HG03108 (cell line): Measurements from ENCODE around the gene NPC2.
"Not testable (repeated sequence)": the region's sequence is repeated elsewhere in the genome, so short reads cannot be mapped to it uniquely, and the experiment has no call there.

ENCODE experiments used
- ATAC-seq: cut with Tn5 transposase; IDR thresholded peaks from one replicate; pipeline ENCODE4 v1.9.1; 2021; ENCODE audit warnings: moderate library complexity; ENCODE audit not compliant: unreplicated experiment

The NPC2 gene

DNA sequence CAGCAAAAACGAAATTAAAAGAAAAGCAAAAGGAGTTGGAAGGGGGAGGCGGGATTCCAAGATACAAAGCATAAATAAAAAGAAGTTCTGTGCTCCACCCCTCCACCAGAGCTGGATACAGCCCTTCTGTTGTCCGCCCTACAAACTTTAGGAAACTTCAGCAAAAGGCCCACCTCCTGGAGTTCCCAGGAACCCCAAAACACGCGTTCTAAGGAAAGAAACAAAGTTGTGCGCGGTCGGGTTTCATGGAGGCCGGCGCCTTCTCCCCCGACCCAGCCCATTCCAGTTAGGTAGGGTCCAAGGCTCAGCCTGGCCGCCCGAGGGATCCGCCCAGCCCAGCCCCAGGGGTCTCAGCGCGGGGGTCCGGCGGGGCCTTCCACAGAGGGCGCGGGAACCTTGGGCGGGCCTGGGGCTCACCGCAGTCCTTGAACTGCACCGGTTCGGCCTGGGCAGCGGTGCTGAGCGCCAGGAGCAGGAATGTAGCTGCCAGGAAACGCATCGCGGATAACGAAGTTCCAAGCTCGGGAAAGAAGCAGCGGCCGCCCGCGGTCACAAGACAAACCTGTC is at the start of gene NPC2:
TSS of gene NPC2 (minus strand) at position 530 of the 567 bp plus-strand sequence. CDS start at position 499, 31 bp downstream.
- ATAC-seq: peak; percentile 7

DNA sequence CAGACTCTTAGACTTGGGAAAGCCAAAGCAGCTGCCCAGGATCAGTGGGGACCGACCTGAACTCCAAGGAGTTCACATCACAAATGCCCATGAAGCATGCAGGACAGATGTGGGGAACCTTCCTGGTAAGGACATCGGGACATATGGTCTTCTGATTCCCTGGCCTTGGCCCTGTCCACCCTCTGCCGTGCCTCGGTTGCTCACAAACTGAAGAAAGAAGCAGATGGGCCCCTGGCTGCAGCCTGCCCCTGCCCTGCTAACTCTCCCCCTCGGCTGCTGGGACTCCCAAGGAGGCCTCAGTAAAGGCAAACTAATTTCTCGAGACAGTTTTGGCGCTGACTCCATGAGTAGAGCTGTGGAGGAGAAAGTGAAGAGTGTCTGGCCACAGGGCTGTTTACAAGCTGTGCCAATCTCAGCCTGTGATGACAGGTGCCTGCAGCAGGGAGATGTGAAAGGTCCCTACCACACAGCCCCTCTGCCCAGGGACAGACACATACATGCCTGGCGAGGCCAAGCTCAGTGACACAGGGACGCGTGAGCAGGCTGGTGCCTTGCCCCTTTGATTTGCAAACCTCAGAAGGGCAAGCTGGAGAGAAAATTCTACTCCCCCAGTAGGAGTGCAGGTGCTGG is 49.1 kb upstream of the NPC2 start:
- no peak for ATAC-seq

DNA sequence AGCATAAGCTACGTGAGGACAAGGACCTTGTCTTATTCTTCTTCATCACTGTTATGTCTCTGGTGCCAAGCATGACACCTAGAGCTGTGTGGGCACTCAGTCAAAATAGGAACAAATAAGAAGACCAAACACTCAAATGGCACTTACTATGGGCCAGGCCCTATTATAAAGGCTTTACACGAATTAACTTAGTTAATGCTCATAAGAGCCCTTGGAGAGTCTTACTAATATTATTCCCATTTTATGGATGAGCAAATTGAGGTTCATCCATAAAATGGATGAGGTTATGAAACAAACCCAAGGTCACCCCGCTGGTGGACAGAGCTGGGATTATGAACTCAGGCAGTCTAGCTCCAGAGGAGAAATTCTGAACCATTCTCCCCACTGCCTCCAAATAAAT is 48.1 kb upstream of the NPC2 start:
- no peak for ATAC-seq

DNA sequence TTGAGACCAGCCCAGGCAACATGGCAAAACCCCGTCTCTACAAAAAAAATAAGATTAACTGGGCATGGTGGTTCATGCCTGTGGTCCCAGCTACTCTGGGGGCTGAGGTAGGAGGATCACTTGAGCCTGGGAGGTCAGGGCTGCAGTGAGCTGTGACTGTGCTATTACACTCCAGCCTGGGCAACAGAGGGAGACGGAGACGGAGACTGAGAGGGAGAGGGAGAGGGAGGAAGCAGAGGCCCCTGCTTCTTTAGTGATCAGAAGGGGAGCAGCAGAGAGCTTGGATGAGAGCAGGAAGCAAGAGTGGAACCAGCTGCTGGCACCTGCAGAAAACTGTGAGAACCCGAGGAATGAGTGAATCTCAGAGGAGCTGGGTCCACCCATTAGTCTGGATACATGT is 46.4 kb upstream of the NPC2 start:
- no peak for ATAC-seq

- ATAC-seq: no peak
Measured at GRCh38 chr14:74538411-74539391, 45.6 kb upstream of the NPC2 start.

GRCh38 chr14:74536336-74536735 is 43.2 kb upstream of the NPC2 start:
- not testable (repeated sequence) for ATAC-seq

- ATAC-seq: no peak
Measured at GRCh38 chr14:74535756-74536325, 42.7 kb upstream of the NPC2 start.

GRCh38 chr14:74533576-74533975 is 40.5 kb upstream of the NPC2 start:
- no peak for ATAC-seq

- ATAC-seq: no peak
Measured at GRCh38 chr14:74532246-74532645, 39.1 kb upstream of the NPC2 start.

- ATAC-seq: no peak
Measured at GRCh38 chr14:74531467-74531866, 38.4 kb upstream of the NPC2 start.

DNA sequence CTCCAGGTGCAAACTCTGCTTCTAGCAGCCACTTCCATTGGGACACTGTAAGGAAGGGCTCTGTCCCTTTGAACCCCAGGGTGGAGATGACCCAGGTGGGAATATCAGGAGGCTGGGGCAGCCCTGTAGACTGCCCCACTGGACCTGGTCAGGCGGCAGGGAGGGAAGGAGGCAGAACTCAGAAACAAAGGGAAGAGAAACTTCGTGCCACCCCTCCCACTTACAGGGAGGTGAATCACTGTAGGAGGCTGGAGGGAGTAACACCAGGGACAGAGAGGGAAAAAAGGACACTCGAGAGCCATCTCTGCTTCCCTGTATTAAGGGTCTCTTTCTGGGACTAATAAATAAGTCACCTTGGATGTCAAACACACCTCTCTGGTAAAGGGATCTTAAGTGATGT is 37.9 kb upstream of the NPC2 start:
- no peak for ATAC-seq

DNA sequence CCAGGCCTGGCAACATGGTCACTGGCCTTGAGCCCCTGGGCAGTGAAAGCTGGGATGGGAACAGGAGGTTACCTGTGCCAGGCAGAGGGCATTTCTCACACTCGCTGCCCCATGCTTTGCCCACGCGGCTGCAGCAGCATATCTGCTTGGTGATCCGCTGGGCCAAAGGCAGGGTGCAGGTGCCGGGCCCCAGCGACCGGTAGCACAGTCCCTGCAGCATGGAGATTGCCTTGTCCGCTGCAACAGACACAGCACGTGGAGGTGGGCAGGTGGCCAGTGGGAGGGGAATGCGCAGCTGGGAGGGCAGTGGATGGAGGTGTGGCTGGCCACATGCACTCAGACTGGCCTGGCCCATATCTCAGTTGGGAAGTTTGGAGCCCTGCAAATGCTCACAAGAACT is 35.8 kb upstream of the NPC2 start:
- no peak for ATAC-seq

GRCh38 chr14:74528406-74528805 is 35.3 kb upstream of the NPC2 start:
- no peak for ATAC-seq

DNA sequence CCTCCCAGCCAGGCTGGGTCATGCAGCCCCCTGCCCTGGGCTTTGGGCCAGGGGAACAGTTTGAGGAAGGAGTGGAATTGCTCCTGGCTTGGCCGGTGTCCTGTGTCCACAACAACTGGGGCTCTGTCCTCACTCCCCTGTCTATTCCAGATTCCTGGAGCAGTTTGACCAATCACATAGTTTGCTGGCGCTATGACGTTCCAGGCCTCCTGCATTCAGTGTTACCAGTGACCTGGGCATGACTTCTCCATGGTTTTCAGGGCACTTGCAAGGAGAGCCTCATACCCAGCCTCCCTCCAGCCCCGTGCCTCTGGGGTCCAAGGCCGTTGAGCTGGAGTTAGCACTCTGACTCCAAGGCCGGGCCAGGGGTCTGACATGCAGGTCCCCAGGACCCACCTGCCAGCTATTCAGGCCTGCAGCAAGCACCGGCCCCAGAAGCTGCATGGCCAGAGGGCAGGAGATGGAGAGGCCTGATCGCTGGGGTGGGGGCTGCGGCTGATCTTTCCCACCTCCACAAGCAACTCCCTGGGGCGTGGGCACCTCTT is 34.7 kb upstream of the NPC2 start:
- no peak for ATAC-seq

GRCh38 chr14:74526854-74527585 is 33.9 kb upstream of the NPC2 start:
- ATAC-seq: no peak

GRCh38 chr14:74525361-74525851 is 32.3 kb upstream of the NPC2 start:
- ATAC-seq: no peak

- ATAC-seq: no peak
Measured at GRCh38 chr14:74524812-74525135, 31.7 kb upstream of the NPC2 start.

DNA sequence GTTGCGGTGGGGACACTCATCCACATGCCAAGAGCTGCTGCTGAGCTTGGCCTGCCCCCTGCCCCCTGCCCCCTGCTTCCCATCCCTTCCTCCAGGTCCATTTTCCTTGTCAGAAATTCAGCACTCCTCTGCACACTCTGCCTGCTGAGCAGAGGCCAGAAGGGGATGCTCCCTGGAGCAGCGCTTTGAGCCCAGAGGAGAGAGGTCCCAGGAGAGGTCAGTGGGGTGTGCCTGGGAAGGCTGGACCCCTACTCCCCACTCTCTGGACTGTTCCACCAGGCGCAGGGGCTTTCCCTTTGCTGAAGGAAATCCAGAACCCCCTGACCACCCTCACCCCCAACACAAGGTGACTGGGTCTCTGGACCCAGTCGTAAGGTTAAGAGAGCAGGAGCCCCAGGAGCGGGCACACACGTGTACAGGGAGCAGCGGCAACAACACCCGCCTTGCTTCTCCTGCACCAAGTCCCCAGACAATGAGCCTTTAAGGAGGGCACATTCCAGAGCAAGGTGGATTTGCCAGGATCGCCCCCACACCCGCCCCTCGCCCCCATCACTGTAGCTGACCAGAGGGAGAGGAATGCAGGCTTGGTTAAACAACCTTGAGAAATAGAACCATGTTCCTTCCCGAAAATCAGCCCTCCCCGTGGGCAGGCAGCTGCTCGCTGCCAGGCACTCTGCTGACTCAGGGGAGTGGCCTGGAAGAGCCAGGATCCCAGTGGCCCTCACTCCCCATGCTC is 31.1 kb upstream of the NPC2 start:
- ATAC-seq: no peak

- ATAC-seq: no peak
Measured at GRCh38 chr14:74522740-74523139, 29.6 kb upstream of the NPC2 start.

DNA sequence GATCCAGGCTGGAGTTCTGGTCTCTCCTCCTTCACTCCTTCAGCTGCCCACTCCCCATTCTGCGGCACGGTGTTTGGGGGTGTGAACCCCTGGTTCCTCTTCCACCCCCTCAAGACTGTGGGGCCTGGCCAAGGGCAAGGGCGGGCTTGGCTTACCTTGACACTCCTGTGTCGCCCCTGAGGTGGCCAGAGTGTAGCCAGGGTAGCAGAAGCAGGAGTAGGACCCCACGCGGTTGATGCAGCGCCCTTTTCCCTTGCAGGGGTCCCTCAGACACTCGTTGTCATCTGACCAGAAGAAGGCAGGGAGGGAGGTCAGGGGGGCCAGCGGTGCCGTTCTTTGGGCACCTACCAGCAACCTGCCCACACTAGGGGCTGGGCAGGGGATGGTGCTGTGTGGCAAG is 28.7 kb upstream of the NPC2 start:
- no peak for ATAC-seq
